NB4 (cell line): ENCODE data around the gene HGD.

Source experiments
- MYC ChIP-seq: IDR thresholded peaks from 2 replicates; pipeline ENCODE4 v1.6.1; 2011; ENCODE audit warnings: low read depth, low read length
- POLR2A ChIP-seq: IDR thresholded peaks from 2 replicates; pipeline ENCODE4 v1.6.1; 2011; ENCODE audit warnings: mild to moderate bottlenecking; ENCODE audit not compliant: insufficient read length; ENCODE audit errors: extremely low read depth
- TF ChIP-seq, protein P1 (sequence below): IDR thresholded peaks from one replicate; pipeline ENCODE4 v1.5.1; 2012; ENCODE audit warnings: low read depth, low read length
- TF ChIP-seq, protein P2 (sequence below): IDR thresholded peaks from 2 replicates; pipeline ENCODE4 v1.6.1; 2011; ENCODE audit warnings: low read depth, low read length

DNA sequence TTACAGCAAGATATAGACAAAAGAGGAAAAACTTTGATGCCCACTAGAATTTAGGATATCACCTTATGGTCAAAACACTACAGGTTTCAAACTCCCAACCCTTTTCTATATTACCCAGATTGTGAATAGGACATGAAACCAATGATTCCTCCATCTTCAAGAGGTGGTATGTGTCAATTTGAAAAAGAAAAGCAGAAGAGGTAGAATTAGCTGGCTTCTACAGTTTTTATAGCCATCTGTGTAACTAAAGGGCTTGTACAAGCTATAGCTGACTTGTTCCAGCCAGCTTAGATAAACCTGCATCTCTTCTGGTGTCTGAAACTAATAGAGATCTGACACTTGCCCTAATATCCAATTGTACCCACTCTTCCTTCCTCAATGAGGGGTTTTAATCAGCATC is 24.9 kb upstream of the HGD start:
- TF ChIP-seq POLR2A, result no peak
- TF ChIP-seq, protein P1, sequence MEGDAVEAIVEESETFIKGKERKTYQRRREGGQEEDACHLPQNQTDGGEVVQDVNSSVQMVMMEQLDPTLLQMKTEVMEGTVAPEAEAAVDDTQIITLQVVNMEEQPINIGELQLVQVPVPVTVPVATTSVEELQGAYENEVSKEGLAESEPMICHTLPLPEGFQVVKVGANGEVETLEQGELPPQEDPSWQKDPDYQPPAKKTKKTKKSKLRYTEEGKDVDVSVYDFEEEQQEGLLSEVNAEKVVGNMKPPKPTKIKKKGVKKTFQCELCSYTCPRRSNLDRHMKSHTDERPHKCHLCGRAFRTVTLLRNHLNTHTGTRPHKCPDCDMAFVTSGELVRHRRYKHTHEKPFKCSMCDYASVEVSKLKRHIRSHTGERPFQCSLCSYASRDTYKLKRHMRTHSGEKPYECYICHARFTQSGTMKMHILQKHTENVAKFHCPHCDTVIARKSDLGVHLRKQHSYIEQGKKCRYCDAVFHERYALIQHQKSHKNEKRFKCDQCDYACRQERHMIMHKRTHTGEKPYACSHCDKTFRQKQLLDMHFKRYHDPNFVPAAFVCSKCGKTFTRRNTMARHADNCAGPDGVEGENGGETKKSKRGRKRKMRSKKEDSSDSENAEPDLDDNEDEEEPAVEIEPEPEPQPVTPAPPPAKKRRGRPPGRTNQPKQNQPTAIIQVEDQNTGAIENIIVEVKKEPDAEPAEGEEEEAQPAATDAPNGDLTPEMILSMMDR, result no peak
- TF ChIP-seq, protein P2, sequence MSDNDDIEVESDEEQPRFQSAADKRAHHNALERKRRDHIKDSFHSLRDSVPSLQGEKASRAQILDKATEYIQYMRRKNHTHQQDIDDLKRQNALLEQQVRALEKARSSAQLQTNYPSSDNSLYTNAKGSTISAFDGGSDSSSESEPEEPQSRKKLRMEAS, result no peak
- no peak for TF ChIP-seq MYC
